ENCODE measurements around the gene RAB15.

DNA sequence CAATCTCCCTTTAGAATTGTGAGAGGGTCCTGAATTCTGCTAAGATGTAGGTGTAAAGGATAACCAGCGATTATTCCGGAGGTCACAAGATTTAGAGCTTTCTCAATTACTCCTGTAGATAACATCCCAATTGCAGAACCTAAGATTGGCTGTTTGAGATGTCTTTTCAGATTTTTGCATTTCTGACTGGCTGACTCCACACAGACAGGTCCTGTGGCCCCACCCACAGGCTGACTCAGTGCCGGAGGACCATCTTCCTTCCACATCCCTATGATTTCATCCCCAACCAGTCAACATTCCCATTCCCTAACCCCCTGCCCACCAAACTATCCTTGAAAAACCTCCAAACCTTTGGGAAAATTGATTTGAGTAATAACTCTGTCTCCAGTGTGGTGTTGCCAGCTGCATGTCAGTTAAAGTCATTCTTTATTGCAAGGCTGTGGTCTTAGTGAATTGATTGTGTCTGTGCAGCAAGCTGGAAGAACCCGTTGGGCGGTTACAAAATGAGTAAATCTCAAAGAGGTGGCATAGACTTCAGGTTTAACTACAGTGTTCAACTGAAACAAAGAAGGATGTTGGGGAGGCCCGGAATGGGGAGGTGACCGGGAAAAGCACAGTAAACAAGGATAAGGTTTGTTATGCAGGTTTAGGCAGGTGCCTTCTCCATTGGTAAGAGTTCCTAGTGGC is 25.1 kb upstream of the RAB15 start:
- TF ChIP-seq, protein P1, sequence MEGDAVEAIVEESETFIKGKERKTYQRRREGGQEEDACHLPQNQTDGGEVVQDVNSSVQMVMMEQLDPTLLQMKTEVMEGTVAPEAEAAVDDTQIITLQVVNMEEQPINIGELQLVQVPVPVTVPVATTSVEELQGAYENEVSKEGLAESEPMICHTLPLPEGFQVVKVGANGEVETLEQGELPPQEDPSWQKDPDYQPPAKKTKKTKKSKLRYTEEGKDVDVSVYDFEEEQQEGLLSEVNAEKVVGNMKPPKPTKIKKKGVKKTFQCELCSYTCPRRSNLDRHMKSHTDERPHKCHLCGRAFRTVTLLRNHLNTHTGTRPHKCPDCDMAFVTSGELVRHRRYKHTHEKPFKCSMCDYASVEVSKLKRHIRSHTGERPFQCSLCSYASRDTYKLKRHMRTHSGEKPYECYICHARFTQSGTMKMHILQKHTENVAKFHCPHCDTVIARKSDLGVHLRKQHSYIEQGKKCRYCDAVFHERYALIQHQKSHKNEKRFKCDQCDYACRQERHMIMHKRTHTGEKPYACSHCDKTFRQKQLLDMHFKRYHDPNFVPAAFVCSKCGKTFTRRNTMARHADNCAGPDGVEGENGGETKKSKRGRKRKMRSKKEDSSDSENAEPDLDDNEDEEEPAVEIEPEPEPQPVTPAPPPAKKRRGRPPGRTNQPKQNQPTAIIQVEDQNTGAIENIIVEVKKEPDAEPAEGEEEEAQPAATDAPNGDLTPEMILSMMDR (IDR thresholded peaks at IDR 0.05), result no peak
- TF ChIP-seq POLR2A (IDR thresholded peaks at IDR 0.05), result no peak

Measured in stomach (tissue), 4 donors.